ENCODE results near the gene ZSCAN31.
"Not testable (repeated sequence)": the region's sequence is repeated elsewhere in the genome, so short reads cannot be mapped to it uniquely, and the experiment has no call there.

Gene ZSCAN31

DNA sequence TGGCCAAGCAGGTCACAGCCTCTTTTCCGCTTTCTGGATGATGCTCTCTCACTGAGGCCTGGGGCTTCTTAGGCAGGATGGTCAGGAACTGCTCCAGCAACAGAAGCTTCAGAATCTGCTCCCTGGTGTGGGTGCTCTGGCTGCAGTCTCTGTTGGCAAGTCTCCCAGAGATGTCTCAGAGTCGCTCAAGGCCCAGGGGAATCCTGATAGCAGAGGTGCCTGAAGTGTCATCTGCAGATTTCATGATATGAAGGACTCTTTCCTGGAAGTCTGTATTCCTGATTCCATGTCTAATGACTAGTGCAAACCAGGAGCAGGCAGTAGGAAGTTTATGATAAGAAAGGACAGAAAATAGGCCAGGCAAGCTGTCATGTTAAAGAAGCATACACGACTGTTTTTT lies 20.3 kb downstream of the ZSCAN31 start:
- no peak for DNase-seq

DNA sequence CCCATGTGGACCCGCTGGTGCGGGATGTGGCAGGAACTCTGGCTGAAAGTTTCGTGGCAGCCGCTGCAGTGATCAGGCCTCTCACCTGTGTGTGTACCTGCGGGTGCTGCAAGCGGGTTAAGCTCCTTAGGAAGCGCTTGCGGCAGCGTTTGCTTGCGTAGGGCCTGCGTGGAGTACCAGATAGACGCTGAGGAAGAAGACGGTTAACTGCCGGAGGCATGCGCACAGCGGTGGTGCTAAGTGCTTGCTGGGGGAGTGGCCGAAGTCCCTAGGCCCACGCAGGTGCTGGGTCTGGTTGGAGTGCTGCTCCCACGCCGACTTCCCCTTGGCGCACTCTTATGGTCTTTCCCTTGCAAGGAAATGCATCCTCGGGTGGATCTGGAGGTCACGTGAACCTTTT lies 23.0 kb downstream of the ZSCAN31 start:
- no peak for DNase-seq

DNA sequence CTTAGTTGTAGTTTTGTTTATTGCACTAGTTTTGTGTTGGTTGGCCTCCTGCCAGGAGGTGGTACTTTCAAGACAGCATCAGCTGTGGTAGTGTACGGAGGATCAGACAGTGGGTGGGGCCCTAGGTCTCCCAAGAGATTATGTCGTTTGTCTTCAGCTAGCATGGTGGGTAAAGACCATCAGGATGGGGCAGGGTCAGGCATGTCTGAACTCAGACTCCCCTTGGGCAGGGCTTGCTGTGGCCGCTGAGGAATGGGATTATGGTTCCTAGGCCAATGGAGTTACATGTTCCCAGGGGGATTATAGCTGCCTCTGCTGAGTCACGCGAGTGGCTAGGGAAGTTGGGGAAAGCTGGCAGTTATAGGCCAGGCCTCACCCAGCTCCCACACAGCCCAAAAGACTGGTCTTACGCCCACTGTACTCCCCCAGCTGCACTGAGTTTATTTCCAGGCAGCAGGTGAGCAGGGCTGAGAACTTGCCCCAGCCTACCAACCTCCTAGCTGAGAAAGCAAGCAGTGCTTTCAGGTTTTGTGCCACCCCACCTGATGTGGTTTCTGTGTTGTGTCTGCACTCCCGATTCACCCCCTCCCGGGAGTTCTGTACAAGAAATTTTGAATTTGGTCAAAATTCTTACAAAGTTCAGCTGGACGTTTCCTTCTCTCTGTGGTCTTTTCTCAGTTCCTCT lies 24.7 kb downstream of the ZSCAN31 start:
- no peak for DNase-seq

DNA sequence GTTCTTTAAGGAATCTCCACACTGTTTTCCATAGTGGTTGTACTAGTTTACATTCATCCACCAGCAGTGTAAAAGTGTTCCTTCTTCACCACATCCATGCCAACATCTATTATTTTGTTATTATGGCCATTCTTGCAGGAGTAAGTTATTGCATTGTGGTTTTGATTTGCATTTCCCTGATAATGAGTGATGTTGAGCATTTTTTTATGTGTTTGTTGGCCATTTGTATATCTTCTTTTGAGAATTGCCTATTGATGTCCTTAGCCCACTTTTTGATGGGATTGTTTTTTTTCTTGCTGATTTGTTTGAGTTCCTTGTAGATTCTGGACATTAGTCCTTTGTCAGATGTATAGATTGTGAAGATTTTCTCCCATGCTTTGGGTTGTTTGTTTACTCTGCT lies 29.6 kb downstream of the ZSCAN31 start:
- DNase-seq, result not testable (repeated sequence)

DNA sequence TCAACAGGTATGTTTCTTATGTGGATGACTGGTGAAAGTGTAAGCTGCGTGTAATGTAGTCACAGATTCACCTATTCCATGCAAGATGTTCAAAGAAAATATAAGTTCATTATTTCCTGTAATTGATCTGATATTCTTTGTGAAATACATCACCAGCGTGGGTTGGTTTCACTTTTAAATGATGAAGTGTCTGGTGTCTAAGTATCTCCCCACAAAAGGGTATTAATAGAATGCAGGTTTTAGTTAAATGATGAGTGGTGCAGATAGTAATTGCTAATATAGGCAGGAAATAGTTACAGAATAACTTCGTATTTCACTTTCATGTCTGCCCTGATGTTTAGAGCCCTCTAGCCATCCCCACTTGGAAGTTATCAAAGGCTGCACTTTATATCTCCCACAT lies 32.4 kb downstream of the ZSCAN31 start:
- no peak for DNase-seq

DNA sequence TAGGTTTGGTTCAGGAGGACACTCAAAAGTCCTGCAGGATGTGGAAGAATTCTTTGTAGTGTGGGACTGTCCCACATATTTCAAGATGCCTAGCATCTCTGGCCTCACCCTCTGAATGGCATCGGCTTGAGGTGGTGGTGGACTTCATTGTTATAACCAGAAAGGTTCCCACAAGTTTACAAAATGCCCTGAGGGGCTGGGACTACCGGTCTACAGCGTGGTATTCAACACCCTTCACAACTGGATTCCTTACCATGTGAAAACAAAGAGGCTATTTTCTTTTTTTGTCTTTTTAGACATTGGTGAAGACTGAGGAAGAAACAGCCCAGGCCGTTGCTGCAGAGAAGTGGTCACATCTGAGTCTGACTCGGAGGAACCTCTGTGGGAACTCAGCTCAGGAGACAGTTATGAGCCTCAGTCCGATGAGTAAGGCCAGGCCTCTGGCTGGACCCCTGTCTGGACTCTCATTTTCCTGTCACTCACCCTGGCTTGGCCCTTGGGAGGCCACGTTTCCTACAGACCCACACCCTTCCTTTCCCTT lies 39.4 kb downstream of the ZSCAN31 start:
- DNase-seq, result no peak

DNA sequence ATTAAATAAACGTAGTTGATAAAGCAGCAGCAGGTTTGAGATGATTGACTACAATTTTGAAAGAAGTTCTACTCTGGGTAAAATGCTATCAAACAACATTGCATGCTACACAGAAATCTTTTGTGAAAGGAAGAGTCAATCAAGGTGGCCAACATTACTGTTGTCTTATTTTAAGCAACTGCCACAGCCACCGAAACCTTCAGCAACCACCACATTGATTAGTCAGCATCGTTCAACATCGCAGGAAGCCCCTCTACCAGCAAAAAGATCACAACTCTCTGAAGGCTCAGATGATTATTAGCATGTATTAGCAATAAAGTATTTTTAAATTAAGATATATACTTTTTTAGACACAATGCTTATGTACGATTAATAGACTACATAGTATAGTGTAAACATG lies 40.6 kb downstream of the ZSCAN31 start:
- DNase-seq, result no peak

DNA sequence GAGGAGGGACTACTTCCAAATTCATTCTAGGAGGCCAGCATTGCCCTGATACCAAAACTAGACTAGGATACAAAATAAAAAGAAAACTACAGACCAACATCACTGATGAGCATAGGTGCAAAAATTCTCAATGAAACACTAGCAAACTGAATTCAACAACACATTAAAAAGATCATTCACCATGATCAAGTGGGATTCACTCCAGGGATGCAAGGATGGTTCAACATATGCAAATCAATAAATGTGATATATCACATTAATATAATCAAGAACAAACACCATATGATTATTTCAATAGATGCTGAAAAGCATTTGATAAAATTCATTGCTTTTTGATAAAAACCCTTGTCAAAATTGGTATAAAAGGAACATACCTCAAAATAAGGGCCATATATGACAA lies 44.4 kb downstream of the ZSCAN31 start:
- no peak for DNase-seq

DNA sequence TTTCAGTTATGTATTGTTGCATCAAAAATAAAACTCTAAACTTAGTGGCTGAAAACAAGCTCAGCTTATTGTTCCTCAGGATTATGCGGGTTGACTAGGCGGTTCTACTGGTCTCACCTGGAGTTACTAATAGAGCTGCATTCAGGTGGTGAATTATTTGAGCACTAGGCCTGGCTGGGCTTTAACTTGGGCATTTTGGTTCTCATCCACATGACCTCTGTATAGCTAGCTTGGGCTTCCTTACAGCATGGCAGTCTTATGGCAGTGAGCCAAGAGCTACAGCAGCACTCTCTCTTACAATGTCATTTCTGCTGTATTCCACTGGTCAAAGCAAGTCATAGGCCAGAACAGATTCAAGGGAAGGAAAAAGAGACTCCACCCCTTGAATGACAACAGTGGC lies 53.0 kb downstream of the ZSCAN31 start:
- no peak for DNase-seq

DNA sequence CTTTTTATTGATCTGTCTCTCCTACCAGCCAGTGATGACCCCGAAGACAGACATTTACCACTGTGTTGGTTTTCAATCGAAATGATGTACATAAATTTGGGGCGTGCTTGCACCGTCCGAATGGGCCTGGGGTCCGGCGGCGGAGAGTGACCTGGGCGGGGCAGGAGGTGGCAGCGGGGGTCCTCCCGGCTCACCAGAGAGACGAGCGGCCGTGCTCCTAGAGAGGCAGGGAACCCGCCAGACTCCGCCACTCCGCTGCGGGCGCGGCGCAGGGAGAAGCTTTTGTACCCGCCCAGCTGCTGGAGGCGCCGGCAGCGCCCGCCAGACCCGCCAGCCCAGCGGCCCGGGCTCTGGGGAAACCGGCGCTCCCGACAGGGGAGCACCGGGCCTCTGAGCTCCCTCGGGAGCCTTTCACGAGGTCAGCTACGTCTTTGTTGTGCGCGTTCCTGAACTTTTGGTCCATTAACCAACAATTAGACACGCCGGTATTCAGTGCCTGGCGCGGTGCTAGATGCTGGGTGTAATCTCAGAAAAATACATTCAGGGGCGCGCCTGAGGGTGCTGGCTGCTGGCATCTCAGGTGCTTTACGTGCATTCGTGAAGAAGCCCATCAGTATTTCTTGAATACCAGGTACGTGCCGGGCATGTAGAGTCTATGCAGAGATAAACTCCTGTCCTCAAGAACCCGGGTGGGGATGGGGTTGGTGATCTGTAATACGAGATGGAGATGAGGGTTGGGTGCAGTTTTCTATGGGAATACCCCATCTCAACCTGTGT lies 54.5 kb downstream of the ZSCAN31 start, which contains the start of gene PGBD1:
PGBD1 (plus strand) TSS at position 285 of the 777 bp plus-strand sequence. CDS start 2,242 bp downstream, outside the sequence.
- peak; percentile 73 to 82 for DNase-seq

DNA sequence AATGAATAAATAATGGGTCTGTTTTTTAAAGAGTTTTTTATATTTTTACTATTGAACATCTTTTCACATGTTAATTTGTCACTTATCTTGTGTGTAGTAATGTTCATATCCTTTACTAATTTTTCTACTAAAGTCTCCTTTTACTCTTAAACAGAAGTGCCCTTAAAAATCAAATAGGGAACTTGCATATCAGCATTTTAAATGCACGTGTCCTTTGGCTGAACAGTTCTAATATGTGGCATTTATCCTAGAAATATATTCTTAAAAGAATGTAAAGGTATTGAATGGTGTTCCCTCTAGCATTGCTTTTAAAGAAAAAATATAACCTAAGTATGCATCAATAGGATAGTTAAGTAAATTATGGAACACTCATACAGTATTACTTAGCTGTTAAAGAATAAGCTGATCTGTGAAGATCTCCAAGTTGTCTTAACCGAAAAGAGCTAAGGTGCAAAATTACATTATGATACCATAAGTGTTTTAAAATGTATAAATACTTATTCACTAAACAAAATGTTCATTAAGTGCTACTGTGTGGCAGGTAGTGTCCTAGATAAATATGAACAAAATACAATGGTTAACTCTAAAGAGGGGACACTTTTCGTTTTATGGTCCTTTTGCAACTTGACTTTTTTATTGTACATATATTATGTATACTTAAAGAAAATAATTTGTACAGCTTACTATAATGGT lies 55.2 kb downstream of the ZSCAN31 start:
- no peak for DNase-seq

DNA sequence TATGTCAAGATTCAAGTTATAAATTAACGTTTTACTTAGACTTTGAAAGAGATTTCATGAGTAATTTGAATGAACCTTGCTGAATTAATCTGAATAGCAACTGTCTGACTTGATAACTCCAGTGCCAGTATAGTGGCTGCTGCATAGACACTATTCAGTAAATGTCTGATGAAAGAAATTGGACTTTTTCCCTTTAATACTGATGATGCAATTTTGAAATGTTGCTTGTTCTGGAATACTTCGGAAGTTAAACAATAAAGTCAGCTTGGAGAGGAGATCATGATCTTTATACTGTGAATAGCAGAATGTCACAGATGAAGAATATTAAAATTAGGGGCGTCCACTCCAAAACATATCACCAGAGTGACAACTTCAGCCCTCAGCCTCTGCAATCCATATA lies 58.2 kb downstream of the ZSCAN31 start:
- DNase-seq, result no peak

DNA sequence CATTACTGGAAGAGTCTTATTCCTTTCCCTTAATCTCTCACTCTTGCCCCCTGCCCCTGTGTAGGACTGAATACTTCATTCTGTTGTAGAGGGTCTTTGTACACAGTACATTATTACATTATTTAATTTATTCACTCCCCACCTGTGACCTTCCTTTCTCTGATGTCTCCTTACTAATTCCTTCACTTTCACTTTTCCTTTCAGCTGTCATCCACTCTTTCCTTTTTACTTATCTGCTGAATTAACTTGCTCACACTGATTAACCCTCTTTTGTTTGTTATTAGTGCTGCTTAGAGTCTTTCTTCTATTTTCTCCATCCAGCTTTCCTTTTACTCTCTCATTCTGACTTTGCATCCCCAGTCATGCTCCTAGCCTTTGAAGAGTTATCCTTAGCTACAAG lies 61.1 kb downstream of the ZSCAN31 start:
- no peak for DNase-seq
